OCI-M2 (cell line): ENCODE measurements around the gene ASCL2.

Source experiments
- DNase-seq: peaks from one replicate; lab custom pipeline; 2025; ENCODE audit not compliant: unreplicated experiment; lab: John Stamatoyannopoulos, UW

Gene ASCL2

DNA sequence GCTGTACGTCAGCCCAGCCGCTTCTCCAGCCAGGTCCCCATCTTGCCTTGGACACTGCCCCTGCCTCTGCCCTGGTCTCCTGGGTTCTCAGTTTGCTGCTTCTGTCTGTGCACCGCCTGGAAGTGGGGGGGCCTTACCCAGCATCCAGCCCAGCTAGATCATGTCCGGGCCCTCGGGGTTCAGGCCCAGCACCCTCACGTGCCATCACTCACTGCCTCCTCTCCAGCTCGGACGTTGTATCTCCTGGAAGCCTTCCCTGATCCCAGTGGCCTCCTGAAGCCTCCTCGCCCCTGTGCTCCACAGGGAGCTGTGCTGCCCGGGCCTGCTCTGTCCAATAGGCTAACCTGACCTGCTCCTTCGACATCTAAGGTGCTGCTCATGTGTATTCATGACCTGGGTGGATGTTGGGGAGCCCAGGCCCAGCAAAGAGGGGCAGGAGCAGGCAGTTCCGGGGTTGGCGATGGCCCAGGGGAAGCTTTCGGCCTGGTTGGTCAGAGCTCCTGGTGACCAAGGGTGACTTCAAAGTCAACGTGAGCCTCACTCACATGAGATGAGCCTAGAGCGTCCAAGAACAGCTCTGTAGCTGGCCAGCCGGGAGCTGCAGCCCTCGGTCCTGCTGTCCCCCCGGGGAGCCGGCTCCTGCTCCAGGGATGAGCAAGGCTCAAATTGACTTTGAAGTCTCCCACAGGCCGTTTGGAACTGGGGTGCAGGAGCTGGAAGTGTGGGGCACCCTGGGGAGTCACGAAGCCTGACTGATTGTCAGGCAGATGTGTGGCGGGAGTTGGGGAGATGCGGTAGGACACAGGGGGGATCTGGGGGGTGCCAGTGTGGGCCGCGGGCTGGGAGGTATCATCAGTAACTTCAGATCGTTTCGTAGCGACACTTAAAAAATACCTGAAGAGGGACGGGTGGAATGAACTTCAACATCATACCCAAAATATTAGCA, 5.2 kb upstream of the ASCL2 start:
- no peak for DNase-seq

DNA sequence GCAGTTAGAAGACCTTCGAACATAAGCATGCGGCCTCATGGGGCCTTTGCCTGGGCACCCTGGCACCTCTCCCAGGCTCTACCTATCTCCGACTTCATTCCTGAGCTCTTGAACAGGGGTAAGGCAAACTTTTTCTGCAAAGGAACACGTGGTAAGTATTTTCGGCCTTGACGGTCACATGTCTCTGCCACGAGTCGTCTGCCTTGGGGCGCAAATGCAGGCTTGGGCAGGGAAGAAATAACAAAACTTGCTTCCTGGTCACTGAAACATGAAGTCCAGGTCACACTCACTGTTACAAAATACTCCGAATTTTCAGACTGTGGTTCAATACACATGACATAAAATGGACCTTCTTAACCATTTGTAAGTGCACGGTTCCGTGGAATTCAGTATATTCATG, 3.4 kb upstream of the ASCL2 start:
- DNase-seq: no peak

DNA sequence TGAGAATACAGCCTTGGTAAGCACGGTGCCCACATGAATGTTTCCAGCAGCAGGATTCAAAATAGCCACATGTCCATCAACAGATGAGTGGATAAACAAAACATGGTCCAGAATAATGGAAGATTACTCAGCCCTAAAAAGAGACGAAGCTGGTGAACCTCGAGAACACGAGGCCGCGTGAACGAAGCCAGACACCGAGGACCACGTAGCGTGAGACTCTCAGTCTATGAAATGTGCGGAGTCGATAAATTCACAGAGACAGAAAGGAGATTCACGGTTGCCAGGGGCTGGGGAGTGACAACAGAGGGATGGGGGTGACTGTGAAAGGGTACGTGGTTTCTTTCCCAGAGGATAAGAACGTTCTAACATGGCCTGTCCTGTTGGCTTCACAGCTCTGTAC, 2.9 kb upstream of the ASCL2 start:
- no peak for DNase-seq

DNA sequence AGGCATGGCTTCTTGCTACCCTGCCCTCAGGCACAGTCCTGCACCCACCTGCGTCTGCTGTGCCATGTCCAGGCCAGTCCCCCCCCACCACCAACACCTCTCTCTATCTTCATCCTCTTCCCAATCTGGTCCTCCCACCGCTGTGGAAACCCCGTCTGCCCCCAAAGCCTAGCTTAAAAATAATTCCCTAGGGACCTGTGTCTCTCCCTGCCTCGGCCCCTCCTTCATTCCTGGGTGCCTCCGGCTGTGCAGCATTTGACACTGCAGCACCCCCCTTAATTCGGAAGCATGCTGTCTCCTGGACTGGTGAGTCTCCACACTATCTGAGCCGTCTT, 2.5 kb upstream of the ASCL2 start:
- DNase-seq: no peak

DNA sequence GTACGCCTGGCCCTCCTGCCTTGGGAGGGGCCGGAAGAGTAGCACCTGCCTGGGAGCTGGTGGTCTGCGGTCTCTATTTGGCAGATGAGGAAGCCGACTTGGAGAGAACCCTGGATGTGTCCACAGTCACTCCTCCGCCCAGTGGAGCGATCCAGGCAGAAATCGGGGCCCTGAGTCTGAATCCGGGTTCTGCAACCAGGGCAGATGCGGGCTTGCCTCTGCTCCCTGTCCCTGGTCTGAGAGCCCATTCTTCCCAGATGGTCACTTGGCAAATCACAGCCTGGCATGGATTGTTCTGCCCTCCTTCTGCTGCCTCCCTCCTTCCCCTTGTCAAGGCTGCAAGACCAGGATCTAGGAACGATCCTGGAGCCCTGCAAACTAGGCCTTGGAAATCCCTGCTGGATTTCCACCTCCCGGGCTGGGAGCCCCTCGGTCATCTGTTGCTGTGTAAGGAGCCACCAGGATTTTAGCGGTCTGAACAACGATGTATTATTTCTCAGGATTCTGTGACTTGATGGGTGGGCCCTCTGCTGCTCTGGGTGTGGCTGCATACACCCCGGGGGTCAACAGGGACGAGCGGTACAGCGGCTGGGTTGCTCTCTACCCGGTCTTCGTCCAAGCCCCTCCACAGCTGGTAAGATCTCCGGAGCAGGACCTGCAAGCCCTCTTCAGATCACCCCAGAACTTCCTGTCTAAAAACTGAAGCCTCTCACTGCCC, 2.0 kb upstream of the ASCL2 start:
- no peak for DNase-seq

- no peak for DNase-seq
These were observed 1.2 kb upstream of the ASCL2 start for GRCh38 chr11:2271327-2272227.

- no peak for DNase-seq
These were observed 614 bp upstream of the ASCL2 start for GRCh38 chr11:2271077-2271326.

DNA sequence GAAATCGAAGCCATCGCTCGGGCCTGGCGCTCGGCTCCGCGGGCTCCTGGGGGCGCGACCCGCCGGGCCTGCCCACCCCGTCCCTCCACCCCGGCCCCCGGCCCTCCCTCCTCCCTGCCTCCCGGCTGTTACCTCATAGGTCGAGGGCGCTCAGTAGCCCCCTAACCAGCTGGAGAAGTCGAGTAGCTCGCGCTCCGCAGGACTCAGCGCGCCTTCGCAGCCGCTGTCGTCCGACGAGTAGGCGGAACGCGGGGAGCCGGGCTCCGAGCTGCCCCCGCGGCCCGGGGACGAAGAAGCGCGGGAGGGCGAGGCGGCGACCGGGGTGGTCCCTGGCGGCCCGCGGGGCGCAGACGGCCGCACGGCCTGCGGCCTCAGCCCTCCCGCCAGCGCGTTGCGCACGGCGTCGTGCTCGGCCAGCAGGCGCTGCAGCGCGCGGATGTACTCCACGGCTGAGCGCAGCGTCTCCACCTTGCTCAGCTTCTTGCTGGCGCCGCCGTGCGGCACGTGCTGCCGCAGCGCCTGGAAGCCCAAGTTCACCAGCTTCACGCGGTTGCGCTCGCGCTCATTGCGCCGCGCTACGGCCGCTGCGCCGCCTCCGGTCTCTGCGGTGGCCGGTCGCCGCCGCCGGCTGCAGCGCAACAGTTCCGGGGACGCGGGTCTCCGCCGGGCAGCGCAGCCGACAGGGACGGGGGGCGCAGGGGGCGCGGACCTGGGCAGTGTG, 627 bp downstream of the ASCL2 start:
- no peak for DNase-seq

- no peak for DNase-seq
These were observed 1.4 kb downstream of the ASCL2 start for GRCh38 chr11:2268729-2269600.

GRCh38 chr11:2267851-2268728, 2.3 kb downstream of the ASCL2 start:
- DNase-seq: no peak

GRCh38 chr11:2267306-2267850, 3.0 kb downstream of the ASCL2 start:
- no peak for DNase-seq

DNA sequence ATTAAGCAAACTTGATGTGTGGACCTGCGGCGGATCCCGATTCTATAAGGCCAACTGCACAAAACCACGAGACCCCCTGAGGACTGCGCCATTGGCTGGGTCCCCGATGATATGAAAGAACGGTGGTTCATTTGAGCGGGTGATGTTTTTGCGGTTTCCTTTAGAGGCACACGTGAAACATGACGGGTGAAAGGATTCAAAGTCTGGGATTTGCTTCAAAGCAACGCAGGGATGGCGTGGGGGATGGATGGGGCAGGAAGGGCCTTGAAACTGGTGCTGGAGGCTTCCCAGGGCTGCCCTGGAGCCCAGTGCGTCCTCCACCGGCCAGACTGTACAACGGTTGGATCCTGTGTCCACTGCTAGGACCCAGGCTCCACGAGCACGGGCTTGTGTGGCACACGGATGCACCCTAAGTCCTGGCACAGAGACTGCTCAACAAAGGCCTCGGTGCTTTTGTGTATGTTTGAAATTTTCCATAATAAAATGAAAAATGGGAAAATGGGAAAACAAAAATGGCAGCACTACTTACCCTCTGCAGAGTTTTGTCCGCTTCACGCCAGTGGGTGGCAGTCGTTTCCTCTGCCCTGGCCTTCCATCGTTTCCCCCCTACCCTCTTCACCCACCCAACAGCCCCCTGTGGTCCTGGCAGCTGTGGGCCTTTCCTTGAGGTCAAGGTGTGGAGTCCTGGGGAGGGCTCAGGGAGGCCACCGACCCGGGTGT, 3.6 kb downstream of the ASCL2 start:
- DNase-seq: no peak

DNA sequence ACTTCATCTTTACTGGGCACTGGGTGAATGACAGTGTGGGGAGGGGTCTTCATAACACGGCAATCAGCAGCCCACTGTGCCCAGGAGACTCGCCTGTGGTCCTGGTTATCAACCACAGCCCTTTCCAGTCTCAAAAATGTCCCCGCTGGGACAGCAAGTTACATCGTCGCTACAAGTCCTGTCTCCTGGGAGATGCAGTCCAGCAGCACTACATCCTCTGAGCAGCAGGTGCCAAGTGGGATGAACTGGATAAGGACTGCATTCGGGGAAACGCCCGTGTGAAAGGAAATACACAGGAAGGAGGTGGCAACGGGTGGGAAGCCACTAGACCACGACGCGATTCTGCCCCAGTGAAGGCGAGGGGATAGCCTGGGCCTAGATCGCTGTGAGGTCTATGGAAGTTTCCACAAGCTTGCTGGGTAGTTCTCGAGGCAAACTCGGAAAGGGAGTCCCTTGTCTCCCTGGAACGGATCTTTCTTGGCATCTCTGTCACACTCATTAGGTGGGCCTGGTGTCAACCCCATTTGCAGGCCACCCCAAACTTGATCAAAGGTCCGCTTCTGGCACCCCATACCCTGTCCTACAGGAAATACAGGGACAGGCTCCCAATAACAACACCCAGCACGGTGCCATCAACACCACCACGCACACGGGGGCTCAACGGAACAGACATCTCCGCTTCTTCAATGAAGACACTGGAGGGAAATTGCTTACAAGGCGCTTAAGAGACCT, 4.4 kb downstream of the ASCL2 start:
- no peak for DNase-seq

GRCh38 chr11:2265396-2265795, 5.0 kb downstream of the ASCL2 start:
- DNase-seq: peak; percentile 7

- DNase-seq: no peak
These were observed 5.9 kb downstream of the ASCL2 start for GRCh38 chr11:2264366-2265053.

DNA sequence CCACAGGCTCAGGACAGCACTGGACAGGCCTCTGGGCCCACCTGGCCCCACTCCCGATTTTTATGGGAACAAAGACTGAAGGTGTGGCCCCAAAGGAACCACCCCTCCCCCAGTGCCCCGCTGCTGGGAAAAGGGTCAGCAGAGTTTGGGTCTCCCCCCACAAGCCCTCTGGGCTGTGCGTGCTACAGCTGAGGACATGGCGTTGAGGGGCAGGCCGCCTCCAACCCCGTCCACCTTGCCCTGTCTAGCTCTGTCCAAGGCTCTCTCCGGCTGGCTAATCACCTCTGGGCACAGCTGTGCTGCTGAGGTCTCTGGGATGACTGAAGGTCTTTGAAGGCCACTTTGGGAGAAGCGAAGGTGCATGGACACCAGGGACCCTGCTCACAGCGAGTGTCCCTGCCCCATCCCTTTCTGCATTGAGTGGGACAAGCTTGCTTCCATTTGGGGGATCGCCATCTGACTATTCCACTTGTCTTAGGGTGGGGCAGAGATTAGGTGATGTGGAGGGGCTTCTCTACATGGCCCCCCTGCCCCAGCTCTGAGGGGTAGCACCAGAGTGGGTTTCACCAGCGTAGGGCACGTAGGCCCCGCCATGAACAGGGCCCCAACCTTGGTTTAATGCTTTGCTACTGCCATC, 6.5 kb downstream of the ASCL2 start:
- no peak for DNase-seq
